K562 (cell line): ENCODE results near the gene ASPG. TPM values are rescaled to one million over a fixed set of nuclear protein-coding genes. Genes with fewer than 3 reads are reported as not detected.

Experiments used
- ATAC-seq: fragments of 200-7000 bp; cut with Tn5 transposase; 3 replicates; pipeline ENCODE4 v1.9.1; 2020; ENCODE audit warnings: moderate library complexity
- BruUV-seq: library from RNA; stranded (reverse); fragments of 400-500 nt; replicated peaks from 2 replicates; lab custom pipeline; 2021; lab: Mats Ljungman, UMichigan
- CTCF ChIA-PET: fragments of 300-600 bp; formaldehyde crosslinking; extraction: SDS; loops from one replicate; lab custom pipeline; 2021; ENCODE audit warnings: low intra/inter-chr PET ratio; lab: Yijun Ruan, JAX
- POLR2A ChIA-PET: fragments of 300-600, 350-650 bp; sonication (Branson Sonifier 250); formaldehyde crosslinking; extraction: SDS; loops from one replicate; lab custom pipeline; 2021; ENCODE audit warnings: antibody characterized with exemption, inconsistent platforms; lab: Yijun Ruan, JAX
- DNase-seq, 4 experiments: peaks; one replicate each; pipeline versions ENCODE4 v3.0.0 to v3.0.0-alpha.2; 2011 to 2018; ENCODE audit warnings: low spot score in 3 of 4, mixed read lengths in 3 of 4; ENCODE audit errors: extremely low read depth in 1 of 4
- FAIRE-seq: peaks from 2 replicates; lab custom pipeline; 2011; peaks lifted over from hg19 to GRCh38; lab: Jason Lieb, UNC
- H2AFZ ChIP-seq: 2 replicates; pipeline ENCODE4 v1.6.0; 2011; ENCODE audit warnings: low read depth, low read length, control low read depth, inconsistent platforms
- H3K27ac ChIP-seq: fragments of 200-600 bp; 3 replicates; pipeline ENCODE4 v1.8.0; 2011; ENCODE audit warnings: low read depth, mild to moderate bottlenecking, control low read depth, inconsistent platforms, low read length, moderate library complexity, mixed read lengths; ENCODE audit errors: extremely low read depth
- H3K27me3 ChIP-seq, 2 experiments: fragments of 300-600 bp in 1 of 2; 2 replicates in 1 of 2; 3 replicates in 1 of 2; pipeline versions ENCODE4 v1.6.0 to v1.8.0; 2011; ENCODE audit warnings: inconsistent platforms in 2 of 2, low read length in 2 of 2, mild to moderate bottlenecking in 1 of 2, mixed read lengths in 1 of 2, moderate library complexity in 1 of 2; ENCODE audit not compliant: control insufficient read depth in 2 of 2, insufficient read depth in 2 of 2
- H3K36me3 ChIP-seq: fragments of 300-600 bp; 3 replicates; pipeline ENCODE4 v1.8.0; 2011; ENCODE audit warnings: mild to moderate bottlenecking, low read length, inconsistent platforms; ENCODE audit not compliant: control insufficient read depth, insufficient read depth
- H3K4me1 ChIP-seq, 2 experiments: fragments of 200-600 bp in 1 of 2; replicated peaks in 1 of 2; 2 replicates in 1 of 2; 3 replicates in 1 of 2; pipeline versions ENCODE4 v1.5.1 to v1.8.0; 2011; ENCODE audit warnings: inconsistent platforms in 2 of 2, low read length in 2 of 2, mild to moderate bottlenecking in 1 of 2, mixed read lengths in 1 of 2, moderate library complexity in 1 of 2; ENCODE audit not compliant: control insufficient read depth in 2 of 2, insufficient read depth in 2 of 2
- H3K4me2 ChIP-seq: 2 replicates; pipeline ENCODE4 v1.6.1; 2011; ENCODE audit warnings: low read length, control low read depth, inconsistent platforms, mixed read lengths; ENCODE audit not compliant: insufficient read depth
- H3K4me3 ChIP-seq: fragments of 200-600 bp; sonication (generic), shearing (Covaris generic); 2 replicates; pipeline ENCODE4 v1.5.1; 2016; ENCODE audit warnings: control low read depth, inconsistent platforms
- H3K79me2 ChIP-seq: fragments of 200-600 bp; 3 replicates; pipeline ENCODE4 v1.8.0; 2011; ENCODE audit warnings: low read length, inconsistent platforms; ENCODE audit not compliant: control insufficient read depth, insufficient read depth
- H3K9ac ChIP-seq, 2 experiments: 2 replicates each; pipeline versions ENCODE4 v1.6.0 to v1.6.1; 2011; ENCODE audit warnings: low read depth in 2 of 2, low read length in 2 of 2, control low read depth in 1 of 2, inconsistent platforms in 1 of 2, mild to moderate bottlenecking in 1 of 2, mixed read lengths in 1 of 2; ENCODE audit not compliant: insufficient read depth in 1 of 2
- H3K9me1 ChIP-seq: one replicate; pipeline ENCODE4 v1.6.0; 2011; ENCODE audit warnings: inconsistent platforms, mild to moderate bottlenecking, low read length, moderate library complexity; ENCODE audit not compliant: control insufficient read depth, insufficient read depth
- H3K9me3 ChIP-seq: replicated peaks from 2 replicates; pipeline ENCODE4 v1.5.1; 2011; ENCODE audit warnings: low read depth, low read length, inconsistent platforms; ENCODE audit not compliant: control insufficient read depth, insufficient read depth
- H4K20me1 ChIP-seq: replicated peaks from 2 replicates; pipeline ENCODE4 v1.6.1; 2011; ENCODE audit warnings: low read length, inconsistent platforms, mixed read lengths; ENCODE audit not compliant: control insufficient read depth, insufficient read depth
- CBX3 ChIP-seq, 2 experiments: IDR thresholded peaks; 1 replicate in 1 of 2; 2 replicates in 1 of 2; pipeline ENCODE4 v1.6.1; 2012; ENCODE audit warnings: inconsistent platforms in 2 of 2, low read length in 2 of 2, borderline replicate concordance in 1 of 2, control low read depth in 1 of 2
- CEBPZ ChIP-seq: fragments of 150-350 bp; IDR thresholded peaks from 2 replicates; pipeline ENCODE4 v1.6.1; 2014; ENCODE audit warnings: low read depth, mild to moderate bottlenecking, low read length, borderline replicate concordance
- MLLT1 ChIP-seq, 2 experiments: fragments of 450-650 bp; IDR thresholded peaks; 2 replicates each; pipeline ENCODE4 v1.6.1; 2016
- SIRT6 ChIP-seq: IDR thresholded peaks from one replicate; pipeline ENCODE4 v1.6.1; 2012; ENCODE audit warnings: low read depth, mild to moderate bottlenecking, control low read depth, inconsistent platforms, low read length, moderate library complexity
- SP2 ChIP-seq: IDR thresholded peaks from 2 replicates; pipeline ENCODE4 v1.6.1; 2011; ENCODE audit warnings: mild to moderate bottlenecking, low read depth, low read length, moderate library complexity; ENCODE audit not compliant: poor library complexity, severe bottlenecking; ENCODE audit errors: extremely low read depth
- ZBTB12 ChIP-seq: fragments of 250-450 bp; sonication (Bioruptor Pico); IDR thresholded peaks from 2 replicates; pipeline ENCODE4 v1.4.0; 2020
- ZNF253 ChIP-seq: fragments of 250-450 bp; sonication (Bioruptor Pico); conservative IDR thresholded peaks from 2 replicates; pipeline ENCODE4 v1.6.1; 2021; ENCODE audit warnings: mild to moderate bottlenecking
- ZNF277 ChIP-seq: fragments of 250-450 bp; sonication (Bioruptor Pico); IDR thresholded peaks from 2 replicates; pipeline ENCODE4 v1.8.0; 2022; ENCODE audit warnings: inconsistent platforms, mild to moderate bottlenecking, moderate library complexity, borderline replicate concordance
- ZNF707 ChIP-seq: fragments of 250-450 bp; sonication (Bioruptor Pico); conservative IDR thresholded peaks from 2 replicates; pipeline ENCODE4 v1.8.0; 2022; ENCODE audit warnings: inconsistent platforms, mild to moderate bottlenecking, moderate library complexity
- ZSCAN29 ChIP-seq: fragments of 450-650 bp; IDR thresholded peaks from 2 replicates; pipeline ENCODE4 v1.6.1; 2017
- WGBS: fragments of 100-300 bp; shearing (Covaris generic); methylation state at CpG from one replicate; pipeline ENCODE4 v1.1.6; 2016; ENCODE audit warnings: low coverage, mixed read lengths; ENCODE audit not compliant: insufficient coverage; ENCODE audit errors: missing lambda C conversion rate; 5-methylcytosine and 5-hydroxymethylcytosine counted together
- in situ Hi-C: fragments of 300-500 bp; cut with MboI; formaldehyde crosslinking; loops from 4 replicates; pipeline ENCODE4 v1.15.0; 2018; ENCODE audit warnings: inconsistent platforms, mixed read lengths
- intact Hi-C: fragments of 100-400 bp; cut with micrococcal nuclease; formaldehyde crosslinking; loops from 2 replicates; pipeline ENCODE4 v1.14.2; 2022
- polyA plus RNA-seq, 8 experiments: library from polyadenylated mRNA; depleted of rRNA in 4 of 8; stranded (reverse) in 5 of 8; unstranded in 3 of 8; fragments of >200 nt; fragmentation: Nextera tagmentation in 2 of 8; fragmentation: Illumina TruSeq in 1 of 8; extraction: Ambion mirVana in 2 of 8; extraction: Trizol in 1 of 8; gene quantifications; 2 replicates each; pipeline versions ENCODE4 v1.2.1 to v1.2.3, GENCODE V29; 2011 to 2014; ENCODE audit warnings: inconsistent platforms in 1 of 8, missing spikeins in 1 of 8
- total RNA-seq, 7 experiments: library from RNA; depleted of rRNA in 6 of 7; stranded (reverse); fragments of >200 nt in 6 of 7; fragmentation: Illumina TruSeq in 2 of 7; extraction: Trizol in 2 of 7; gene quantifications; 2 replicates each; pipeline versions ENCODE4 v1.2.1 to v1.2.3, GENCODE V29; 2011 to 2021; ENCODE audit warnings: low replicate concordance in 1 of 7

The ASPG gene
- total and polyA plus RNA-seq, 9 of the 15 experiments (the other 6 are each of a cell fraction or from before 2014, with no cell fraction given) = 0.18 TPM; not detected in 8

GRCh38 chr14:104091061-104091926, 5.8 kb downstream of the ASPG start:
- no TSS peak for BruUV-seq
- WGBS = 3% methylated on average over 11 of the region's 26 CpGs
- in situ Hi-C loops = no loop called here
- Histone ChIP-seq H3K4me1 (peaks cover 0 to 31% of the 10 kb centered on the region in 2 experiments; a peak in 2 of 5 replicates), H2AFZ (no peak overlapping the region), H3K4me3 (no peak overlapping the region), H3K9me1 (no peaks in the 10 kb centered on the region), H3K4me2 (no peak overlapping the region), H3K27ac (no peak overlapping the region), H3K36me3 (no peaks in the 10 kb centered on the region), H3K9ac (no peak overlapping the region), H3K27me3 (peaks cover 0 to 23% of the 10 kb centered on the region in 2 experiments; a peak in 2 of 5 replicates), H4K20me1 (no peaks in the 10 kb centered on the region), H3K9me3 (no peaks in the 10 kb centered on the region), H3K79me2 (no peaks in the 10 kb centered on the region)
- CTCF ChIA-PET = no interaction called here
- FAIRE-seq = no peak
- POLR2A ChIA-PET = interaction anchor here (0.7 kb wide), 1 partner anchor 81 kb away, joined by 3 read pairs; no protein-coding TSS in a partner anchor
- DNase-seq = no peak
- ATAC-seq = no peak
- intact Hi-C loops = loop anchor here (5.0 kb wide), 1 partner anchor 471 kb away; no protein-coding TSS in a partner anchor
- TF ChIP-seq CBX3 (IDR thresholded peaks at IDR 0.05; ENCODE audit: borderline replicate concordance in 1 of 2, low read length in 2 of 2) = no peak
- TF ChIP-seq SP2 = no peak
- TF ChIP-seq CEBPZ = no peak
- no peak for TF ChIP-seq ZSCAN29
- TF ChIP-seq ZNF253 = no peak
- no peak for TF ChIP-seq MLLT1 (IDR thresholded peaks at IDR 0.05)
- TF ChIP-seq ZNF707 (CRISPR knock-in tag) = no peak
- TF ChIP-seq SIRT6 = no peak
- TF ChIP-seq ZBTB12 (CRISPR knock-in tag) = no peak
- TF ChIP-seq ZNF277 (CRISPR knock-in tag) = no peak
